Cardiac muscle cell (in vitro differentiated cells and primary cell): ENCODE measurements around the gene FUT3. TPM values are rescaled to one million over a fixed set of nuclear protein-coding genes. Genes with fewer than 3 reads are reported as not detected.

Experiments used
- DNase-seq, 2 donors: peaks; one replicate each; pipeline versions ENCODE4 v3.0.0 to v3.0.0-alpha.2; 2010 to 2017; ENCODE audit warnings: low read depth in 1 of 2, low spot score in 1 of 2
- H3K27ac ChIP-seq: fragments of 200-600 bp; sonication (generic); 2 replicates; pipeline ENCODE4 v1.5.1; 2016
- H3K27me3 ChIP-seq: fragments of 200-600 bp; sonication (generic); 2 replicates; pipeline ENCODE4 v1.6.0; 2016; ENCODE audit warnings: control low read depth
- H3K36me3 ChIP-seq: fragments of 200-600 bp; sonication (generic); 2 replicates; pipeline ENCODE4 v1.5.1; 2016; ENCODE audit warnings: control low read depth
- H3K4me1 ChIP-seq: fragments of 200-600 bp; sonication (generic); 2 replicates; pipeline ENCODE4 v1.8.1; 2017; ENCODE audit warnings: low read depth, mild to moderate bottlenecking, mixed run types
- H3K4me3 ChIP-seq: fragments of 200-600 bp; sonication (generic); 2 replicates; pipeline ENCODE4 v1.5.1; 2016; ENCODE audit warnings: mild to moderate bottlenecking
- H3K9me3 ChIP-seq: fragments of 200-600 bp; sonication (generic); 2 replicates; pipeline ENCODE4 v1.5.1; 2017; ENCODE audit warnings: low read depth, mild to moderate bottlenecking, control low read depth
- CTCF ChIP-seq: IDR thresholded peaks from 2 replicates; pipeline ENCODE4 v1.5.1; 2012; ENCODE audit warnings: low read depth, mild to moderate bottlenecking, low read length
- polyA plus RNA-seq: library from polyadenylated mRNA; unstranded; fragments of >200 nt; fragmentation: Nextera tagmentation; extraction: Ambion mirVana; gene quantifications from 2 replicates; pipeline ENCODE4 v1.2.1, GENCODE V29; 2016
- total RNA-seq: library from RNA; depleted of rRNA; stranded (reverse); fragments of >200 nt; gene quantifications from 2 replicates; pipeline ENCODE4 v1.2.3, GENCODE V29; 2016

Gene FUT3
- total and polyA plus RNA-seq, 2 experiments from 2014 or later: 3.8 TPM; not detected in 1

- Histone ChIP-seq H3K9me3 (no peaks in the 10 kb centered on the region), H3K4me1 (no peaks in the 10 kb centered on the region), H3K36me3 (no peaks in the 10 kb centered on the region), H3K27me3 (no peaks in the 10 kb centered on the region), H3K4me3 (no peak within 1 kb of the TSS), H3K27ac (no peak within 1 kb of the TSS)
- no peak for DNase-seq
- TF ChIP-seq CTCF: no peak
Measured at GRCh38 chr19:5839065-5840017, 11.9 kb downstream of the FUT3 start, which contains the start of gene FUT6. Gene FUT6, minus strand, starts transcription at chr19:5839702. Its CDS starts 7,135 bp downstream, at chr19:5832567.

GRCh38 chr19:5838353-5839064 is 12.7 kb downstream of the FUT3 start:
- H3K27me3 ChIP-seq: no peaks in the 10 kb centered on the region
- H3K9me3 ChIP-seq: no peaks in the 10 kb centered on the region
- no peaks in the 10 kb centered on the region for H3K36me3 ChIP-seq
- no peak overlapping the region for H3K4me3 ChIP-seq
- H3K27ac ChIP-seq: no peak overlapping the region
- TF ChIP-seq CTCF: no peak
- no peak for DNase-seq
- no peaks in the 10 kb centered on the region for H3K4me1 ChIP-seq

- no peak overlapping the region for H3K4me3 ChIP-seq
- H3K27me3 ChIP-seq: no peaks in the 10 kb centered on the region
- H3K27ac ChIP-seq: no peak overlapping the region
- H3K36me3 ChIP-seq: no peaks in the 10 kb centered on the region
- no peaks in the 10 kb centered on the region for H3K4me1 ChIP-seq
- H3K9me3 ChIP-seq: no peaks in the 10 kb centered on the region
- no peak for DNase-seq
- TF ChIP-seq CTCF: no peak
Measured at GRCh38 chr19:5837761-5838352, 13.4 kb downstream of the FUT3 start.

GRCh38 chr19:5832527-5833216 is 18.6 kb downstream of the FUT3 start:
- DNase-seq: no peak
- no peak for TF ChIP-seq CTCF
- H3K27me3 ChIP-seq: no peaks in the 10 kb centered on the region
- peaks cover 9% of the 10 kb centered on the region for H3K4me1 ChIP-seq
- H3K9me3 ChIP-seq: no peaks in the 10 kb centered on the region
- no peak overlapping the region for H3K27ac ChIP-seq
- H3K4me3 ChIP-seq: no peak overlapping the region
- H3K36me3 ChIP-seq: no peaks in the 10 kb centered on the region

- peaks cover 11% of the 10 kb centered on the region for H3K4me1 ChIP-seq
- DNase-seq: no peak
- no peak for TF ChIP-seq CTCF
Measured at GRCh38 chr19:5832061-5832460, 19.2 kb downstream of the FUT3 start.

More at GRCh38 chr19:5832061-5832460, 19.2 kb downstream of the FUT3 start:
- Histone ChIP-seq H3K9me3 (no peaks in the 10 kb centered on the region), H3K27me3 (no peaks in the 10 kb centered on the region), H3K4me3 (no peak overlapping the region), H3K27ac (no peak overlapping the region), H3K36me3 (no peaks in the 10 kb centered on the region)
